Nephron (organoid): Measurements from ENCODE around the gene SKAP2.

ENCODE experiments used
- H3K27ac Mint-ChIP-seq, 3 experiments: 2 replicates each; pipeline ENCODE4 v1.8.0; 2020; ENCODE audit warnings: mixed read lengths in 3 of 3, mild to moderate bottlenecking in 2 of 3, moderate library complexity in 1 of 3
- H3K27me3 Mint-ChIP-seq: 2 replicates; pipeline ENCODE4 v1.8.0; 2021; ENCODE audit warnings: low read depth, mild to moderate bottlenecking, moderate library complexity, mixed read lengths
- H3K36me3 Mint-ChIP-seq: 2 replicates; pipeline ENCODE4 v1.8.0; 2020; ENCODE audit warnings: low read depth, mixed read lengths
- H3K4me1 Mint-ChIP-seq: 2 replicates; pipeline ENCODE4 v1.8.0; 2020; ENCODE audit warnings: mixed read lengths
- H3K4me3 Mint-ChIP-seq, 3 experiments: 2 replicates each; pipeline ENCODE4 v1.8.0; 2020; ENCODE audit warnings: mild to moderate bottlenecking in 3 of 3, mixed read lengths in 3 of 3, moderate library complexity in 2 of 3
- H3K9me3 Mint-ChIP-seq: 2 replicates; pipeline ENCODE4 v1.8.0; 2020; ENCODE audit warnings: mixed read lengths
- TF ChIP-seq, protein P1 (sequence below), 3 experiments: fragments of 200-600 bp; sonication (generic); IDR thresholded peaks; one replicate each; pipeline ENCODE4 v1.5.0; 2021; ENCODE audit warnings: antibody characterized with exemption in 3 of 3; ENCODE audit not compliant: unreplicated experiment in 3 of 3

SKAP2 gene

DNA sequence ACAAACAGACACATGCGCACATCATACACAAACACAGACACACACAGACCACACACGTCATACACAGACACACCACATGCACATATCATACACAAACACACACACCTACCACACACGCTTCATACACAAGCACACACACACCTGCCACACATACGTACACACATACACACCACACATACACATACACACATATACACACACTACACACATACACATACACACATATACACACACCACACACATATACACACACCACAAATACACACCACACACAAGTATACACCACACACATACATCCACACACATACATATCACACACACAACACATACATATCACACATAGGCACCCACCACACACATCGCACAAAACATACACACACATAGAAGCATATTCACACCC, 224.7 kb downstream of the SKAP2 start:
- no peaks in the 10 kb centered on the region for H3K9me3 Mint-ChIP-seq
- H3K36me3 Mint-ChIP-seq = no peaks in the 10 kb centered on the region
- no peak overlapping the region for H3K27ac Mint-ChIP-seq
- TF ChIP-seq, protein P1, sequence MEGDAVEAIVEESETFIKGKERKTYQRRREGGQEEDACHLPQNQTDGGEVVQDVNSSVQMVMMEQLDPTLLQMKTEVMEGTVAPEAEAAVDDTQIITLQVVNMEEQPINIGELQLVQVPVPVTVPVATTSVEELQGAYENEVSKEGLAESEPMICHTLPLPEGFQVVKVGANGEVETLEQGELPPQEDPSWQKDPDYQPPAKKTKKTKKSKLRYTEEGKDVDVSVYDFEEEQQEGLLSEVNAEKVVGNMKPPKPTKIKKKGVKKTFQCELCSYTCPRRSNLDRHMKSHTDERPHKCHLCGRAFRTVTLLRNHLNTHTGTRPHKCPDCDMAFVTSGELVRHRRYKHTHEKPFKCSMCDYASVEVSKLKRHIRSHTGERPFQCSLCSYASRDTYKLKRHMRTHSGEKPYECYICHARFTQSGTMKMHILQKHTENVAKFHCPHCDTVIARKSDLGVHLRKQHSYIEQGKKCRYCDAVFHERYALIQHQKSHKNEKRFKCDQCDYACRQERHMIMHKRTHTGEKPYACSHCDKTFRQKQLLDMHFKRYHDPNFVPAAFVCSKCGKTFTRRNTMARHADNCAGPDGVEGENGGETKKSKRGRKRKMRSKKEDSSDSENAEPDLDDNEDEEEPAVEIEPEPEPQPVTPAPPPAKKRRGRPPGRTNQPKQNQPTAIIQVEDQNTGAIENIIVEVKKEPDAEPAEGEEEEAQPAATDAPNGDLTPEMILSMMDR (IDR thresholded peaks at IDR 0.05; ENCODE audit: unreplicated experiment in 3 of 3) = no peak
- no peaks in the 10 kb centered on the region for H3K4me1 Mint-ChIP-seq
- no peaks in the 10 kb centered on the region for H3K27me3 Mint-ChIP-seq
- no peak overlapping the region for H3K4me3 Mint-ChIP-seq

DNA sequence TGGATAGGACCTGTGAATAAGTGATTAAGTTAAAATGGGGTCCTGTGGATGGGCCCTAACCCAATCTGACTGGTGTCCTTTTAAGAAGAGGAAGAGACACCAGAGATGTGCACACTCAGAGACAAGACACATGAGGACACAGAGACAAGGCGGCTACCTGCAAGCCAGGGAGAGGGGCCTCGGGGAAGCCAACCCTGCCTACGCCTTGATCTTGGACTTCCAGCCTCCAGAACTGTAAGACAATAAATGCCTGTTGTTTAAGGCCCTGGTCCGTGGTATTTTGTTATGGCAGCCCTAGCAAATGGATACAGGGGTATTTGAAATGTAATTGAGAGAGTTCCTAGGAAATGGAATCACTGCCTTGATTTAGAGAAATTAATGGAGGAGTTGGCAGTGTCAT, 225.3 kb downstream of the SKAP2 start:
- TF ChIP-seq, protein P1 (IDR thresholded peaks at IDR 0.05; ENCODE audit: unreplicated experiment in 3 of 3) = no peak
- Mint-ChIP-seq H3K9me3 (no peaks in the 10 kb centered on the region), H3K27me3 (no peaks in the 10 kb centered on the region), H3K4me3 (no peak overlapping the region), H3K4me1 (no peaks in the 10 kb centered on the region), H3K27ac (no peak overlapping the region), H3K36me3 (no peaks in the 10 kb centered on the region)

DNA sequence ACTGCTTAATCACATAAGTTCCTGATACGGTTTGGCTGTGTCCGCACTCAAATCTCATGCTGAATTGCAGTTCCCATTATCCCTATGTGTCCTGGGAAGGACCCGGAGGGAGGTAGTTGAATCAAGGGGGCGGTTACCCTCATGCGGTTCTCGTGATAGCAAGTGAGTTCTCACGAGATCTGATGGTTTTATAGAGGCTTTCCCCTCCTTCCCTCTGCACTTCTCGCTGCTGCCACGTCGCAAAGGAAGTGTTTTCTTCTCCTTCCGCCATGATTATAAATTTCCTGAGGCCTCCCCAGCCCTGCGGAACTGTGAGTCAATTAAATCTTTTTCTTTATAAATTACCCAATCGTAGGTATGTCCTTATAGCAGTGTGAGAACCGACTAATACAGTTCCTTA, 226.2 kb downstream of the SKAP2 start:
- H3K36me3 Mint-ChIP-seq = no peaks in the 10 kb centered on the region
- no peak overlapping the region for H3K4me3 Mint-ChIP-seq
- no peaks in the 10 kb centered on the region for H3K4me1 Mint-ChIP-seq
- no peak overlapping the region for H3K27ac Mint-ChIP-seq
- H3K27me3 Mint-ChIP-seq = no peaks in the 10 kb centered on the region
- H3K9me3 Mint-ChIP-seq = no peaks in the 10 kb centered on the region
- TF ChIP-seq, protein P1 (IDR thresholded peaks at IDR 0.05; ENCODE audit: unreplicated experiment in 3 of 3) = no peak

GRCh38 chr7:26637610-26638009, 226.8 kb downstream of the SKAP2 start:
- H3K4me3 Mint-ChIP-seq = no peak overlapping the region
- H3K27ac Mint-ChIP-seq = no peak overlapping the region
- no peaks in the 10 kb centered on the region for H3K27me3 Mint-ChIP-seq
- no peaks in the 10 kb centered on the region for H3K36me3 Mint-ChIP-seq
- H3K9me3 Mint-ChIP-seq = no peaks in the 10 kb centered on the region
- no peaks in the 10 kb centered on the region for H3K4me1 Mint-ChIP-seq
- TF ChIP-seq, protein P1 (IDR thresholded peaks at IDR 0.05; ENCODE audit: unreplicated experiment in 3 of 3) = no peak

DNA sequence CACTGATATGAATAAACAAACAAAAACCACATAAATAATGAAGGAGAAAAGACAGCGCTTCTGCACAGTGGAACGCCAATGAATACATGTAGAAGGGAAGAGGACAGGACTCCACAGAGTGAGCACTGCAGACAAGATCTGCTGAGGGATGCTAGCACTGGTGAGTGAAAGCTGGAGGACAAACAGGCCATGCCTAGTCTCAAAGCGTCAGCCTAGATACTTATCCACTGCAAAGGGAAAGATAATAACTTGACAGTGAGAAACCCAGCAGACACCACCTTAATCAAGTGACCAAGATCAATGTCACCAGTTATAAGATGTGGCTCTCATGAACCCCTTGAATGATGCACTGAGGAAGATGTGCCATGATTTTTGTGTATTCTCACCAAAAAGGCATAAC, 227.6 kb downstream of the SKAP2 start:
- Mint-ChIP-seq H3K4me1 (no peaks in the 10 kb centered on the region), H3K27me3 (peaks cover 1% of the 10 kb centered on the region)

DNA sequence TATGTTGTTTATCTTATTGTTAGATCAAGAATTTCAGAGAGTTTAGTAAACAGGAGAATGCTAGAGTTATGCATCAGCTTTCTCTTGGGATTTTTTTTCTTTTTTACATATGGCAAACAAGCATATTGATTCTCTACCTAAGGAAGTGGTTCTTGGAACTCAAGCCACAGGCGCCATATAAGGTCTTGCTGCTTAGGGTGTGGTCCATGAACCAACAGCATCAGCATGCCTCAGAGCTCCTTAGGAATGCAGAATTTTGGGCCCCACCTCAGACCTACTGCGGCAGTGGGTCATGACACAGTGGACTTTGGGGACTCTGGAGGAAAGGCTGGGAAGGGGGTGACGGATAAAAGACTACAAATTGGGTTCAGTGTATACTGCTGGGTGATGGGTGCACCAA, 230.8 kb downstream of the SKAP2 start:
- TF ChIP-seq, protein P1 (IDR thresholded peaks at IDR 0.05; ENCODE audit: unreplicated experiment in 3 of 3) = no peak
- H3K36me3 Mint-ChIP-seq = no peaks in the 10 kb centered on the region
- H3K9me3 Mint-ChIP-seq = no peaks in the 10 kb centered on the region
- no peaks in the 10 kb centered on the region for H3K4me1 Mint-ChIP-seq
- H3K27me3 Mint-ChIP-seq = peaks cover 9% of the 10 kb centered on the region
- no peak overlapping the region for H3K4me3 Mint-ChIP-seq
- H3K27ac Mint-ChIP-seq = no peak overlapping the region

More for the DNA sequence above, 227.6 kb downstream of the SKAP2 start:
- Mint-ChIP-seq H3K9me3 (no peaks in the 10 kb centered on the region), H3K4me3 (no peak overlapping the region), H3K36me3 (no peaks in the 10 kb centered on the region), H3K27ac (no peak overlapping the region)
- TF ChIP-seq, protein P1 (IDR thresholded peaks at IDR 0.05; ENCODE audit: unreplicated experiment in 3 of 3) = no peak
